Activated naive CD4-positive, alpha-beta T cell treated with anti-CD3 and anti-CD28 coated beads, Interleukin-2, amount 50 U/mL, for 16 hours (primary cell): ENCODE results near the gene TMEM8B.
"Not testable (repeated sequence)": the region's sequence is repeated elsewhere in the genome, so short reads cannot be mapped to it uniquely, and the experiment has no call there.

ENCODE experiments used
- DNase-seq: peaks from one replicate; pipeline ENCODE4 v3.0.0-alpha.2; 2020

TMEM8B gene

GRCh38 chr9:35867538-35867937, 38.5 kb downstream of the TMEM8B start:
- no peak for DNase-seq

GRCh38 chr9:35868933-35869332, 39.9 kb downstream of the TMEM8B start:
- DNase-seq = no peak

- DNase-seq = no peak
Observed at GRCh38 chr9:35869621-35870216, 40.7 kb downstream of the TMEM8B start.

GRCh38 chr9:35870351-35870923, 41.4 kb downstream of the TMEM8B start, which contains the start of gene OR13J1:
TSS of gene OR13J1 (minus strand) at chr9:35870401. CDS start at chr9:35870401, 0 bp downstream.
- DNase-seq = no peak

GRCh38 chr9:35871545-35871944, 42.5 kb downstream of the TMEM8B start:
- DNase-seq = no peak

GRCh38 chr9:35872505-35872904, 43.5 kb downstream of the TMEM8B start:
- no peak for DNase-seq

GRCh38 chr9:35882263-35882848, 53.3 kb downstream of the TMEM8B start:
- DNase-seq = peak; percentile 82

GRCh38 chr9:35882996-35883395, 54.0 kb downstream of the TMEM8B start:
- DNase-seq = no peak

- DNase-seq = not testable (repeated sequence)
Observed at GRCh38 chr9:35884908-35885307, 55.9 kb downstream of the TMEM8B start.

GRCh38 chr9:35891646-35892045, 62.6 kb downstream of the TMEM8B start:
- no peak for DNase-seq

GRCh38 chr9:35892051-35892450, 63.0 kb downstream of the TMEM8B start:
- no peak for DNase-seq

- no peak for DNase-seq
Observed at GRCh38 chr9:35896570-35896969, 67.5 kb downstream of the TMEM8B start.

- not testable (repeated sequence) for DNase-seq
Observed at GRCh38 chr9:35897376-35898099, 68.5 kb downstream of the TMEM8B start.

GRCh38 chr9:35898337-35898736, 69.3 kb downstream of the TMEM8B start:
- DNase-seq = no peak

- no peak for DNase-seq
Observed at GRCh38 chr9:35899021-35899420, 70.0 kb downstream of the TMEM8B start.

GRCh38 chr9:35903049-35903448, 74.0 kb downstream of the TMEM8B start:
- no peak for DNase-seq

GRCh38 chr9:35904338-35904737, 75.3 kb downstream of the TMEM8B start:
- no peak for DNase-seq

- no peak for DNase-seq
Observed at GRCh38 chr9:35905051-35905781, 76.2 kb downstream of the TMEM8B start.

GRCh38 chr9:35905912-35906679, 77.1 kb downstream of the TMEM8B start, which contains the start of gene HRCT1:
TSS of gene HRCT1 (plus strand) at chr9:35906202. CDS start at chr9:35906288, 86 bp downstream.
- no peak for DNase-seq

- DNase-seq = no peak
Observed at GRCh38 chr9:35906923-35907699, 78.1 kb downstream of the TMEM8B start.
